Measurements from ENCODE around the gene OR11A1.

OR11A1 gene

GRCh38 chr6:29494131-29494530 is 37.3 kb upstream of the OR11A1 start:
- Histone ChIP-seq H3K27ac (ENCODE audit: low read depth, low read length) (no peak overlapping the region), H3K9ac (ENCODE audit: low read length) (no peak overlapping the region), H3K36me3 (ENCODE audit: control insufficient read depth, insufficient read depth, low read length) (no peaks in the 10 kb centered on the region), H3K4me3 (ENCODE audit: low read depth, low read length) (no peak overlapping the region), H3K27me3 (ENCODE audit: control insufficient read depth, insufficient read depth, low read length) (no peaks in the 10 kb centered on the region), H3K9me3 (ENCODE audit: control insufficient read depth, insufficient read depth, low read depth, low read length) (peaks cover 2% of the 10 kb centered on the region; the same call in 1 of the 2 replicates), H3K4me1 (ENCODE audit: control insufficient read depth, insufficient read depth, low read length) (no peaks in the 10 kb centered on the region)

- Histone ChIP-seq H3K27ac (ENCODE audit: low read depth, low read length) (no peak overlapping the region), H3K36me3 (ENCODE audit: control insufficient read depth, insufficient read depth, low read length) (no peaks in the 10 kb centered on the region), H3K9me3 (ENCODE audit: control insufficient read depth, insufficient read depth, low read depth, low read length) (peaks cover 2% of the 10 kb centered on the region; the same call in 1 of the 2 replicates), H3K4me3 (ENCODE audit: low read depth, low read length) (no peak overlapping the region), H3K9ac (ENCODE audit: low read length) (no peak overlapping the region), H3K27me3 (ENCODE audit: control insufficient read depth, insufficient read depth, low read length) (no peaks in the 10 kb centered on the region), H3K4me1 (ENCODE audit: control insufficient read depth, insufficient read depth, low read length) (no peaks in the 10 kb centered on the region)
Measured at GRCh38 chr6:29493261-29493660, 36.4 kb upstream of the OR11A1 start.

GRCh38 chr6:29491574-29491973 is 34.7 kb upstream of the OR11A1 start:
- Histone ChIP-seq H3K36me3 (ENCODE audit: control insufficient read depth, insufficient read depth, low read length) (no peaks in the 10 kb centered on the region), H3K4me3 (ENCODE audit: low read depth, low read length) (no peak overlapping the region), H3K4me1 (ENCODE audit: control insufficient read depth, insufficient read depth, low read length) (no peaks in the 10 kb centered on the region), H3K27ac (ENCODE audit: low read depth, low read length) (no peak overlapping the region), H3K9ac (ENCODE audit: low read length) (no peak overlapping the region), H3K27me3 (ENCODE audit: control insufficient read depth, insufficient read depth, low read length) (no peaks in the 10 kb centered on the region), H3K9me3 (ENCODE audit: control insufficient read depth, insufficient read depth, low read depth, low read length) (peaks cover 2% of the 10 kb centered on the region; the same call in 1 of the 2 replicates)

GRCh38 chr6:29490552-29490951 is 33.7 kb upstream of the OR11A1 start:
- peaks cover 2% of the 10 kb centered on the region; the same call in 1 of the 2 replicates for H3K9me3 ChIP-seq (ENCODE audit: control insufficient read depth, insufficient read depth, low read depth, low read length)
- no peak overlapping the region for H3K9ac ChIP-seq (ENCODE audit: low read length)
- no peak overlapping the region for H3K27ac ChIP-seq (ENCODE audit: low read depth, low read length)
- no peaks in the 10 kb centered on the region for H3K4me1 ChIP-seq (ENCODE audit: control insufficient read depth, insufficient read depth, low read length)
- H3K4me3 ChIP-seq (ENCODE audit: low read depth, low read length) = no peak overlapping the region
- no peaks in the 10 kb centered on the region for H3K36me3 ChIP-seq (ENCODE audit: control insufficient read depth, insufficient read depth, low read length)
- no peaks in the 10 kb centered on the region for H3K27me3 ChIP-seq (ENCODE audit: control insufficient read depth, insufficient read depth, low read length)

- H3K9me3 ChIP-seq (ENCODE audit: control insufficient read depth, insufficient read depth, low read depth, low read length) = peaks cover 2% of the 10 kb centered on the region; the same call in 1 of the 2 replicates
- H3K27me3 ChIP-seq (ENCODE audit: control insufficient read depth, insufficient read depth, low read length) = no peaks in the 10 kb centered on the region
- no peaks in the 10 kb centered on the region for H3K4me1 ChIP-seq (ENCODE audit: control insufficient read depth, insufficient read depth, low read length)
- H3K27ac ChIP-seq (ENCODE audit: low read depth, low read length) = no peak overlapping the region
- no peak overlapping the region for H3K9ac ChIP-seq (ENCODE audit: low read length)
- no peak overlapping the region for H3K4me3 ChIP-seq (ENCODE audit: low read depth, low read length)
- no peaks in the 10 kb centered on the region for H3K36me3 ChIP-seq (ENCODE audit: control insufficient read depth, insufficient read depth, low read length)
Measured at GRCh38 chr6:29490055-29490454, 33.2 kb upstream of the OR11A1 start.

GRCh38 chr6:29489286-29489685 is 32.4 kb upstream of the OR11A1 start:
- Histone ChIP-seq H3K4me1 (ENCODE audit: control insufficient read depth, insufficient read depth, low read length) (no peaks in the 10 kb centered on the region), H3K9me3 (ENCODE audit: control insufficient read depth, insufficient read depth, low read depth, low read length) (peaks cover 2% of the 10 kb centered on the region; the same call in 1 of the 2 replicates), H3K27ac (ENCODE audit: low read depth, low read length) (no peak overlapping the region), H3K9ac (ENCODE audit: low read length) (no peak overlapping the region), H3K27me3 (ENCODE audit: control insufficient read depth, insufficient read depth, low read length) (no peaks in the 10 kb centered on the region), H3K4me3 (ENCODE audit: low read depth, low read length) (no peak overlapping the region), H3K36me3 (ENCODE audit: control insufficient read depth, insufficient read depth, low read length) (no peaks in the 10 kb centered on the region)

DNA sequence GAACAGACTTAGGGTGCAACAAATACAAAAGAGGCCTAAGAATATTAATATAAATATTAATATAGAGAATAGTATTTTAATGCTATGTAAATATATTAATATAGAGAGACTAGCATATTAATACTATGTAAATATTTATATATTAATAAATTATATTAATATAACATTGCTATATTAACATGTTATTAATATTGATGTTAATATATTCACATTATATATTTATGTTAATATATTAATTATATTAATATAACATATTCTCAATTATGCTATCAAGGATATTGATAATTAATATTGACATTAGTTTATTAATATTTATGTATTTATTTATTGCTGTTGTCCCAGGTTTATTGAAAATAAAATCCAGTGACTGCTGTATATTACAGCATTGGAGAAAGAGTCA is 32.0 kb upstream of the OR11A1 start:
- H3K27me3 ChIP-seq (ENCODE audit: control insufficient read depth, insufficient read depth, low read length) = no peaks in the 10 kb centered on the region
- H3K4me1 ChIP-seq (ENCODE audit: control insufficient read depth, insufficient read depth, low read length) = no peaks in the 10 kb centered on the region
- H3K9me3 ChIP-seq (ENCODE audit: control insufficient read depth, insufficient read depth, low read depth, low read length) = peaks cover 2% of the 10 kb centered on the region; the same call in 1 of the 2 replicates
- no peak overlapping the region for H3K9ac ChIP-seq (ENCODE audit: low read length)
- H3K36me3 ChIP-seq (ENCODE audit: control insufficient read depth, insufficient read depth, low read length) = no peaks in the 10 kb centered on the region
- no peak overlapping the region for H3K27ac ChIP-seq (ENCODE audit: low read depth, low read length)
- no peak overlapping the region for H3K4me3 ChIP-seq (ENCODE audit: low read depth, low read length)

- Histone ChIP-seq H3K27me3 (ENCODE audit: control insufficient read depth, insufficient read depth, low read length) (no peaks in the 10 kb centered on the region), H3K9me3 (ENCODE audit: control insufficient read depth, insufficient read depth, low read depth, low read length) (peaks cover 2% of the 10 kb centered on the region; the same call in 1 of the 2 replicates), H3K36me3 (ENCODE audit: control insufficient read depth, insufficient read depth, low read length) (no peaks in the 10 kb centered on the region), H3K4me1 (ENCODE audit: control insufficient read depth, insufficient read depth, low read length) (no peaks in the 10 kb centered on the region), H3K4me3 (ENCODE audit: low read depth, low read length) (no peak within 1 kb of the TSS), H3K27ac (ENCODE audit: low read depth, low read length) (no peak within 1 kb of the TSS), H3K9ac (ENCODE audit: low read length) (no peak within 1 kb of the TSS)
Measured at GRCh38 chr6:29487660-29488059, 30.8 kb upstream of the OR11A1 start, which contains the start of gene MAS1L. MAS1L (minus strand) TSS chr6:29487956; CDS start chr6:29487902, 54 bp downstream.

- Histone ChIP-seq H3K4me3 (ENCODE audit: low read depth, low read length) (no peak overlapping the region), H3K9ac (ENCODE audit: low read length) (no peak overlapping the region), H3K9me3 (ENCODE audit: control insufficient read depth, insufficient read depth, low read depth, low read length) (peaks cover 2% of the 10 kb centered on the region; the same call in 1 of the 2 replicates), H3K27me3 (ENCODE audit: control insufficient read depth, insufficient read depth, low read length) (no peaks in the 10 kb centered on the region), H3K4me1 (ENCODE audit: control insufficient read depth, insufficient read depth, low read length) (no peaks in the 10 kb centered on the region), H3K27ac (ENCODE audit: low read depth, low read length) (no peak overlapping the region), H3K36me3 (ENCODE audit: control insufficient read depth, insufficient read depth, low read length) (no peaks in the 10 kb centered on the region)
Measured at GRCh38 chr6:29487131-29487530, 30.3 kb upstream of the OR11A1 start.

GRCh38 chr6:29486577-29486976 is 29.7 kb upstream of the OR11A1 start:
- Histone ChIP-seq H3K9ac (ENCODE audit: low read length) (no peak overlapping the region), H3K4me1 (ENCODE audit: control insufficient read depth, insufficient read depth, low read length) (no peaks in the 10 kb centered on the region), H3K4me3 (ENCODE audit: low read depth, low read length) (no peak overlapping the region), H3K36me3 (ENCODE audit: control insufficient read depth, insufficient read depth, low read length) (no peaks in the 10 kb centered on the region), H3K9me3 (ENCODE audit: control insufficient read depth, insufficient read depth, low read depth, low read length) (peaks cover 2% of the 10 kb centered on the region; the same call in 1 of the 2 replicates), H3K27me3 (ENCODE audit: control insufficient read depth, insufficient read depth, low read length) (no peaks in the 10 kb centered on the region), H3K27ac (ENCODE audit: low read depth, low read length) (no peak overlapping the region)

DNA sequence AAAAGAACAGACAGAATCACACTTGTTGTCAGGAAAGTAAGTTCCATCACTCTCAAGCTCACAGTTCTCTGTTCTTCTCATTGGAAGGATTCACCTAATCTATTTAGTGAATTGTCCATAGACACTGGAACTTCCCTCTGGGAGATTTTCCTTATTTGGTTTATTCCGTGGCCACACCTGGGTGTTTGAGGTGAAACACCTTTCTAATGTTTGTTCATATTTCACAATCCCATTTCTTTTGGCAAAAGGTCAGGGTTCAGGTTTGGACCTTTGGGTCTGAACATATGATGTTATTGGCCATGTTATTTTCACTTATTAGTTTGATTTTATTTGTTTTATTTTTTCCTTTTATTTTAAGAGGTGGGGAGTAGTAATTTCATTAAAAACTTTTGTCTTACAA is 26.9 kb upstream of the OR11A1 start:
- Histone ChIP-seq H3K9me3 (ENCODE audit: control insufficient read depth, insufficient read depth, low read depth, low read length) (no peaks in the 10 kb centered on the region), H3K36me3 (ENCODE audit: control insufficient read depth, insufficient read depth, low read length) (no peaks in the 10 kb centered on the region), H3K27me3 (ENCODE audit: control insufficient read depth, insufficient read depth, low read length) (no peaks in the 10 kb centered on the region), H3K27ac (ENCODE audit: low read depth, low read length) (no peak overlapping the region), H3K9ac (ENCODE audit: low read length) (no peak overlapping the region), H3K4me1 (ENCODE audit: control insufficient read depth, insufficient read depth, low read length) (no peaks in the 10 kb centered on the region), H3K4me3 (ENCODE audit: low read depth, low read length) (no peak overlapping the region)

DNA sequence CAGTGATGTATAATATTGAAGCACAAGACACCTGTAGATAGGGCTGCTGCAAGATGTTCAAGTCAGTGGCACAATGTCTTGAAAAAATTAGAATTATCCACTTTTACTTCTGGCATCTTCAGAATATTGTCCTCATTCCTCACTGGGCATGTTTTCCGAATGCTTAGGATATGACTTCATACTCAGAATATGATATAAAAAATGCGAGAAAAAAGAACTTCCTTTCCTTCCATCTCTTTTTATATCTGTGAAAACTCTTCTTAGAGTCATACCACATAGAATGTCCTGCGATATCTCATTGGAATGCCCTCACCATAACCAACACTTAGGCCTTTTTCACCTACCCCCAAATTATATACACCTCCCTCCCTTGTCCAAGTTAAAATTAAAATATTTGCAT is 26.3 kb upstream of the OR11A1 start:
- no peak overlapping the region for H3K27ac ChIP-seq (ENCODE audit: low read depth, low read length)
- H3K36me3 ChIP-seq (ENCODE audit: control insufficient read depth, insufficient read depth, low read length) = no peaks in the 10 kb centered on the region
- H3K4me1 ChIP-seq (ENCODE audit: control insufficient read depth, insufficient read depth, low read length) = no peaks in the 10 kb centered on the region
- no peaks in the 10 kb centered on the region for H3K27me3 ChIP-seq (ENCODE audit: control insufficient read depth, insufficient read depth, low read length)
- no peak overlapping the region for H3K9ac ChIP-seq (ENCODE audit: low read length)
- H3K9me3 ChIP-seq (ENCODE audit: control insufficient read depth, insufficient read depth, low read depth, low read length) = no peaks in the 10 kb centered on the region
- no peak overlapping the region for H3K4me3 ChIP-seq (ENCODE audit: low read depth, low read length)

All from HUES6 (cell line).